Esophagus muscularis mucosa (tissue), 4 donors: Measurements from ENCODE around the gene ADAMTS18.

Experiments
- CTCF ChIP-seq, 3 experiments: fragments of 200-600 bp in 2 of 3; fragments of 450-650 bp in 1 of 3; sonication (generic) in 2 of 3; IDR thresholded peaks; one replicate each; pipeline ENCODE4 v1.5.1; 2017 to 2019; ENCODE audit warnings: antibody characterized with exemption in 3 of 3, mild to moderate bottlenecking in 2 of 3, moderate library complexity in 1 of 3
- EP300 ChIP-seq: sonication (generic); formaldehyde crosslinking; IDR thresholded peaks from one replicate; pipeline ENCODE4 v1.6.1; 2017; ENCODE audit warnings: antibody characterized with exemption
- POLR2A ChIP-seq: fragments of 450-650 bp; IDR thresholded peaks from one replicate; pipeline ENCODE4 v1.6.1; 2017; ENCODE audit warnings: antibody characterized with exemption, moderate library complexity, mild to moderate bottlenecking, low read depth

GRCh38 chr16:77285676-77286075 lies 149.2 kb downstream of the ADAMTS18 start:
- TF ChIP-seq EP300 (no peak), CTCF (IDR thresholded peaks at IDR 0.05) (no peak), POLR2A (no peak)
